Spleen (tissue), 11 donors: ENCODE data around the gene ZER1. TPM values are rescaled to one million over a fixed set of nuclear protein-coding genes. Genes with fewer than 3 reads are reported as not detected.

Source experiments
- DNase-seq: peaks from one replicate; pipeline ENCODE4 v3.0.0-alpha.2; 2020
- H3K27ac ChIP-seq, 8 donors: fragments of 200-600 bp; sonication (generic) in 7 of 8; 1 replicate in 4 of 8; 2 replicates in 4 of 8; pipeline versions ENCODE4 v1.5.0 to v1.8.0; 2016 to 2021; ENCODE audit warnings: inconsistent platforms in 4 of 8, mild to moderate bottlenecking in 4 of 8, moderate library complexity in 1 of 8
- H3K27me3 ChIP-seq, 7 donors: fragments of 200-600 bp; sonication (generic) in 6 of 7; replicated peaks in 1 of 7; 1 replicate in 4 of 7; 2 replicates in 3 of 7; pipeline versions ENCODE4 v1.5.0 to v1.8.0; 2016 to 2021; ENCODE audit warnings: inconsistent platforms in 3 of 7, mild to moderate bottlenecking in 1 of 7
- H3K36me3 ChIP-seq, 6 donors: fragments of 200-600 bp; sonication (generic) in 5 of 6; 1 replicate in 4 of 6; 2 replicates in 2 of 6; pipeline versions ENCODE4 v1.5.0 to v1.8.0; 2016 to 2021; ENCODE audit warnings: inconsistent platforms in 2 of 6
- H3K4me1 ChIP-seq, 6 donors: fragments of 200-600 bp; sonication (generic) in 5 of 6; 1 replicate in 3 of 6; 2 replicates in 3 of 6; pipeline versions ENCODE4 v1.5.0 to v1.8.0; 2016 to 2021; ENCODE audit warnings: inconsistent platforms in 3 of 6
- H3K4me3 ChIP-seq, 8 donors: fragments of 200-600 bp; sonication (generic) in 7 of 8; 1 replicate in 4 of 8; 2 replicates in 4 of 8; pipeline versions ENCODE4 v1.5.0 to v1.8.0; 2016 to 2021; ENCODE audit warnings: inconsistent platforms in 4 of 8, mild to moderate bottlenecking in 4 of 8, moderate library complexity in 2 of 8
- H3K9me3 ChIP-seq, 8 donors: fragments of 200-600 bp; sonication (generic) in 7 of 8; 1 replicate in 4 of 8; 2 replicates in 4 of 8; pipeline versions ENCODE4 v1.5.0 to v1.8.0; 2016 to 2021; ENCODE audit warnings: inconsistent platforms in 4 of 8
- POLR2A ChIP-seq, 3 donors: fragments of 450-650 bp; IDR thresholded peaks; one replicate each; pipeline ENCODE4 v1.5.1; 2017; ENCODE audit warnings: antibody characterized with exemption in 3 of 3, mild to moderate bottlenecking in 1 of 3
- POLR2AphosphoS5 ChIP-seq, 3 donors: sonication (generic); formaldehyde crosslinking; IDR thresholded peaks; one replicate each; pipeline ENCODE4 v1.5.1; 2017; ENCODE audit warnings: antibody characterized with exemption in 3 of 3
- WGBS, 5 donors: extraction: QIAGEN DNeasy Blood & Tissue Kit in 3 of 5; methylation state at CpG; one replicate each; pipeline versions ENCODE4 v1.1.5 to v1.1.7; 2013 to 2018; 5-methylcytosine and 5-hydroxymethylcytosine counted together
- intact Hi-C: fragments of 100-400 bp; cut with DNase I; formaldehyde crosslinking; loops from one replicate; pipeline ENCODE4 v1.15.0; 2023; ENCODE audit warnings: low total_unique reads
- polyA plus RNA-seq, 3 donors: library from polyadenylated mRNA; stranded (reverse); fragments of 200-250 nt; gene quantifications; one replicate each; pipeline ENCODE4 v1.2.1, GENCODE V29; 2013
- total RNA-seq, 7 donors: library from RNA; depleted of rRNA in 3 of 7; stranded (reverse); fragments of >200 nt in 3 of 7; fragmentation: NEBNext Ultra II Directional in 4 of 7; extraction: Animal tissue kit (Norgen Biotek cat#: 25700) in 4 of 7; gene quantifications; one replicate each; pipeline versions ENCODE4 v1.1.0 to v1.2.1, GENCODE V29; 2016 to 2021
- TF ChIP-seq, protein P1 (sequence below), 11 experiments: fragments of 200-600 bp in 7 of 11; fragments of 450-650 bp in 4 of 11; sonication (generic) in 4 of 11; IDR thresholded peaks in 8 of 11; conservative IDR thresholded peaks in 3 of 11; 1 replicate in 7 of 11; 2 replicates in 4 of 11; pipeline versions ENCODE4 v1.4.0 to v1.8.0; 2016 to 2021; ENCODE audit warnings: antibody characterized with exemption in 11 of 11, inconsistent platforms in 4 of 11, mild to moderate bottlenecking in 1 of 11
- donor health status: healthy with polysubstance abuse.
- donor health status: DM: no; HTN: no; CAD: no; lungs with moderate emphysema.
- donor health status: DM: no; HTN: no; CAD: no.
- donor health status: Bipolar disorder and iron deficiency.
- donor health status: healthy.
- donor health status: DM: no; HTN: no; CAD: no.
- donor health status: DM: yes; HTN: yes; CAD: no.

ZER1 gene
- total and polyA plus RNA-seq, 10 donors = 10.5 to 65.5 (median 35.1) TPM

DNA sequence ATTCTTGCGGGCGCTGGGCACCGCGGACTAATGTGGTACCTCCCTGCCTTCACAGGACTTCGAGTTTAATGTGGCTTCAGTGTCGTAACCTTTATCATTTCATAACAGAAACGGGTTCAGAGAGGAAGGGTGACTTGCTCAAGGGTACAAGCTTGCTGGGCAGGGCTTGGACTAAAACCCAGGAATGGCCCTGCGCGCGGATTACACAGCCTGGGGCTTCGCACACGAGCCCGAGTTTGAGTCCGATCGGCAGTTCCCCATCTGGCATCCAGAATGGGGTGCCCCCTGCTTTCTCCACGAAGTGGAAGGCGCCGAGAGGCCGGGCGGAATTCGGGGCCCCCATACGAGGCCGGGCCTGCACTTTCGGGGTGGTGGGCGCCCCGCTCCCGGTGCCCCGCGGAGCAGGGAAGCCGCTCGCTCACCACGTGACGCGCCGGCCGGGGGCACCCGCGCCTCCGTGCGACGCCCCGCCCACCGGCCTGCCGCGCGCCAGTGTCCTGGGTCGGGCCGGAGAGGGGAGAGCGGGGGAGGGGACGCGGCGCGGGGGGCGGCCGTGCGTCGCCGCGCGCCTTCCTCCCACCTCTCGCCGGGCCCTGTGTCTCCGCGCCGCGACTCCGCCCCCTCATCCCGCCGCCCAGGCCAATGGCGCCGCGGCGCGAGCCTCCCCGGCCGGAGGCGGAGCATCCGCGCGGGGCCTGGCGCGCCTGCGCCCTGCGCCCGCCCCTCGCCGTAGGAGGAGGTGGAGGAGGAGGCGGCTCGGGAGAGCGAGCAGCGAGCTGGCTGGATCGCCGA, 83.0 kb downstream of the ZER1 start, which contains the start of gene SET:
Gene SET, plus strand, starts transcription at position 722 of the 792 bp plus-strand sequence. CDS start 361 bp downstream, outside the sequence.
- Histone ChIP-seq H3K4me1 (peaks cover 44 to 82% (median 60%) of the 10 kb centered on the region in 6 donors), H3K4me3 (peak within 1 kb of the TSS; percentile 73 to 96 (median 84)), H3K27me3 (no peaks in the 10 kb centered on the region), H3K27ac (peak within 1 kb of the TSS; percentile 94 to 99 (median 98)), H3K36me3 (peaks cover 7 to 28% (median 23%) of the 10 kb centered on the region in 6 donors), H3K9me3 (no peaks in the 10 kb centered on the region)
- DNase-seq = peak; percentile 99
- intact Hi-C loops = no loop called here
- 1 to 12% (median 8%) methylated on average over 20 to 93 of the region's 93 CpGs for WGBS, 5 donors
- TF ChIP-seq POLR2A (IDR thresholded peaks at IDR 0.05) (peak in 2 of 3 donors; percentile 30 to 88), POLR2AphosphoS5 (IDR thresholded peaks at IDR 0.05) (peak; percentile 93 to 94 (median 93))
- TF ChIP-seq, protein P1, sequence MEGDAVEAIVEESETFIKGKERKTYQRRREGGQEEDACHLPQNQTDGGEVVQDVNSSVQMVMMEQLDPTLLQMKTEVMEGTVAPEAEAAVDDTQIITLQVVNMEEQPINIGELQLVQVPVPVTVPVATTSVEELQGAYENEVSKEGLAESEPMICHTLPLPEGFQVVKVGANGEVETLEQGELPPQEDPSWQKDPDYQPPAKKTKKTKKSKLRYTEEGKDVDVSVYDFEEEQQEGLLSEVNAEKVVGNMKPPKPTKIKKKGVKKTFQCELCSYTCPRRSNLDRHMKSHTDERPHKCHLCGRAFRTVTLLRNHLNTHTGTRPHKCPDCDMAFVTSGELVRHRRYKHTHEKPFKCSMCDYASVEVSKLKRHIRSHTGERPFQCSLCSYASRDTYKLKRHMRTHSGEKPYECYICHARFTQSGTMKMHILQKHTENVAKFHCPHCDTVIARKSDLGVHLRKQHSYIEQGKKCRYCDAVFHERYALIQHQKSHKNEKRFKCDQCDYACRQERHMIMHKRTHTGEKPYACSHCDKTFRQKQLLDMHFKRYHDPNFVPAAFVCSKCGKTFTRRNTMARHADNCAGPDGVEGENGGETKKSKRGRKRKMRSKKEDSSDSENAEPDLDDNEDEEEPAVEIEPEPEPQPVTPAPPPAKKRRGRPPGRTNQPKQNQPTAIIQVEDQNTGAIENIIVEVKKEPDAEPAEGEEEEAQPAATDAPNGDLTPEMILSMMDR (IDR thresholded peaks at IDR 0.05 in 8 of 11, conservative IDR thresholded peaks at IDR 0.05 in 3 of 11) = no peak

DNA sequence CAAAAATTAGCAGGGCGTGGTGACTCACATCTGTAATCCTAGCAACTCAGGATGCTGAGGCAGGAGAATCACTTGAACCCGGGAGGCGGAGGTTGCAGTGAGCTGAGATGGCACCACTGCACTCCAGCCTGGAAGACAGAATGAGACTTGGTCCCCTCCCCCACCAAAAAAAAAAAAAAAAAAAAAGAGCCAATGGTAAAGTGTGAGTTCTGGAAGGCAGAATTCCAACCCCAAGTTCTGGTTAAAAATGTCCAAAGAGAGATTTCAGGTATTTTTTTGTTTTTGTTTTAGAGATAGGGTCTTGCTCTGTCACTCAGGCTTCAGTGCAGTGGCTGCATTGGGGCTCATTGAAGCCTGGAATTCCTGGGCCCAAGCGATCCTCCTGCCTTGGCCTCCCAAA, 84.3 kb downstream of the ZER1 start:
- peaks cover 44 to 87% (median 71%) of the 10 kb centered on the region in 6 donors for H3K4me1 ChIP-seq
- no peaks in the 10 kb centered on the region for H3K27me3 ChIP-seq
- peaks cover 3 to 16% (median 11%) of the 10 kb centered on the region in 6 donors for H3K36me3 ChIP-seq
- TF ChIP-seq, protein P1 (IDR thresholded peaks at IDR 0.05 in 8 of 11, conservative IDR thresholded peaks at IDR 0.05 in 3 of 11) = no peak
- TF ChIP-seq POLR2A (IDR thresholded peaks at IDR 0.05) (no peak), POLR2AphosphoS5 (IDR thresholded peaks at IDR 0.05) (no peak)
- WGBS, 5 donors = 89 to 99% (median 94%) methylated on average over 4 of the region's 4 CpGs
- peak overlapping the region in 5 of 8 donors; percentile 94 to 99 (median 98) for H3K27ac ChIP-seq
- peak; percentile 14 for DNase-seq
- intact Hi-C loops = no loop called here
- peak overlapping the region in 1 of 8 donors; percentile 96 for H3K4me3 ChIP-seq
- H3K9me3 ChIP-seq = no peaks in the 10 kb centered on the region

DNA sequence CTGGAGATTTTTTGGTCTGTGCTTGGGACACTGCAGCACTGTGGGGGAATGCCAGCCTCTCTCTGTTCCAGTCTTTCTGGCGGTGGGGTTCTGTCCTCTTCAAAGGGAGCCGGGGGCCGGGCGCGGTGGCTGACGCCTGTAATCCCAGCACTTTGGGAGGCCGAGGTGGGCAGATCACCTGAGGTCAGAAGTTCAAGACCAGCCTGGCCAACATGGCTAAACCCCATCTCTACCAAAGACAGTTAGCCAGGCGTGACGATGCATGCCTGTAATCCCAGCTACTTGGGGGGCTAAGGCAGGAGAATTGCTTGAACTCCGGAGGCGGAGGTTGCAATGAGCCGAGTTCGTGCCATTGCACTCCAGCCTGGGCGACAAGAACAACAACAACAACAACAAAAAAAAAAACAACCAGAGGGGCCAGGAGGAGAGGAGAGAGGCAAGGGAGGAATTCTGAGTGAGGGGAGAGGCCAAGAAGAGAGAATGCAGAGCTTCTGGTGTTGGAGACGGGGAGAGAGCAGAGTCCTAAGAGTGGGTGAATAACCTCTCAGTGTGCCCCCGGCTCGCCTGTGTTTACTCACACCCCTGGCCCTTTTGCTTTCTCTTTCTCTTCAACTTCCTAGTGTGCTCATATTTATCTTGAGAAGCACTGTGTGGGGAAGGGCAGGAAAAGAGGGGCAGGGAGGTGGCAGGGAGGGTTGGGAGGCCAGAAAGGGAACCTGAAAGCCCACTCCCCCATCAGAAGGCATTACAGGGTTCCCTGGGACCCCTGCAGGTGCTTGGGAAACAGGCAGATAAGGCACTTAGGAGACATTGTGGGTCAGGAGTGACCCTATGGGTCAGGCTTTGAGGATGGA, 85.9 kb downstream of the ZER1 start:
- no peaks in the 10 kb centered on the region for H3K9me3 ChIP-seq
- H3K27ac ChIP-seq = peak overlapping the region; percentile 73 to 99 (median 92)
- no peaks in the 10 kb centered on the region for H3K27me3 ChIP-seq
- intact Hi-C loops = no loop called here
- H3K36me3 ChIP-seq = peaks cover 0 to 6% (median 0%) of the 10 kb centered on the region in 6 donors
- H3K4me3 ChIP-seq = peak overlapping the region; percentile 18 to 97 (median 76)
- peak; percentile 87 for DNase-seq
- H3K4me1 ChIP-seq = peaks cover 33 to 84% (median 64%) of the 10 kb centered on the region in 6 donors
- TF ChIP-seq POLR2A (IDR thresholded peaks at IDR 0.05) (no peak), POLR2AphosphoS5 (IDR thresholded peaks at IDR 0.05) (peak in 2 of 3 donors; percentile 53 to 68)
- TF ChIP-seq, protein P1 (IDR thresholded peaks at IDR 0.05 in 8 of 11, conservative IDR thresholded peaks at IDR 0.05 in 3 of 11) = no peak
- 28 to 49% (median 41%) methylated on average over 11 to 17 of the region's 17 CpGs for WGBS, 5 donors
